GM18502 (cell line): ENCODE results near the gene CMTR1.
"Not testable (repeated sequence)": the region's sequence is repeated elsewhere in the genome, so short reads cannot be mapped to it uniquely, and the experiment has no call there.

ENCODE experiments used
- ATAC-seq: cut with Tn5 transposase; IDR thresholded peaks from one replicate; pipeline ENCODE4 v1.9.1; 2021; ENCODE audit warnings: mild to moderate bottlenecking; ENCODE audit not compliant: unreplicated experiment, poor library complexity

CMTR1 gene

GRCh38 chr6:37490536-37491170 lies 57.6 kb downstream of the CMTR1 start:
- no peak for ATAC-seq

GRCh38 chr6:37491171-37491829 lies 58.3 kb downstream of the CMTR1 start:
- ATAC-seq: no peak

GRCh38 chr6:37491830-37492208 lies 58.8 kb downstream of the CMTR1 start:
- ATAC-seq: no peak

- ATAC-seq: no peak
Measured at GRCh38 chr6:37492236-37492972, 59.4 kb downstream of the CMTR1 start.

GRCh38 chr6:37492991-37493660 lies 60.1 kb downstream of the CMTR1 start:
- ATAC-seq: no peak

- no peak for ATAC-seq
Measured at GRCh38 chr6:37493661-37493995, 60.6 kb downstream of the CMTR1 start.

GRCh38 chr6:37495244-37495934 lies 62.4 kb downstream of the CMTR1 start:
- no peak for ATAC-seq

GRCh38 chr6:37496951-37497885 lies 64.2 kb downstream of the CMTR1 start:
- ATAC-seq: no peak

- ATAC-seq: peak; percentile 87
Measured at GRCh38 chr6:37499433-37500293, 66.6 kb downstream of the CMTR1 start, which contains the start of gene CCDC167. CCDC167 (minus strand) TSS chr6:37499893; CDS start chr6:37499863, 30 bp downstream.

- no peak for ATAC-seq
Measured at GRCh38 chr6:37500294-37500608, 67.2 kb downstream of the CMTR1 start.

GRCh38 chr6:37500904-37501303 lies 67.9 kb downstream of the CMTR1 start:
- not testable (repeated sequence) for ATAC-seq

- ATAC-seq: no peak
Measured at GRCh38 chr6:37501632-37502491, 68.8 kb downstream of the CMTR1 start.

GRCh38 chr6:37502703-37503291 lies 69.8 kb downstream of the CMTR1 start:
- no peak for ATAC-seq

- ATAC-seq: no peak
Measured at GRCh38 chr6:37503309-37503965, 70.4 kb downstream of the CMTR1 start.

GRCh38 chr6:37504024-37504423 lies 71.0 kb downstream of the CMTR1 start:
- ATAC-seq: no peak

GRCh38 chr6:37506479-37506878 lies 73.5 kb downstream of the CMTR1 start:
- no peak for ATAC-seq

GRCh38 chr6:37507077-37507476 lies 74.1 kb downstream of the CMTR1 start:
- no peak for ATAC-seq
